Hematopoietic multipotent progenitor cell treated with erythropoietin and hydrocortisone succinate and interleukin-3 and kit ligand, for 15 days (in vitro differentiated cells): ENCODE data around the gene CCDC30.
"Not testable (repeated sequence)": the region's sequence is repeated elsewhere in the genome, so short reads cannot be mapped to it uniquely, and the experiment has no call there.

Experiments
- DNase-seq: peaks from one replicate; pipeline ENCODE4 v3.0.0-alpha.2; 2015; ENCODE audit warnings: low spot score

CCDC30 gene

DNA sequence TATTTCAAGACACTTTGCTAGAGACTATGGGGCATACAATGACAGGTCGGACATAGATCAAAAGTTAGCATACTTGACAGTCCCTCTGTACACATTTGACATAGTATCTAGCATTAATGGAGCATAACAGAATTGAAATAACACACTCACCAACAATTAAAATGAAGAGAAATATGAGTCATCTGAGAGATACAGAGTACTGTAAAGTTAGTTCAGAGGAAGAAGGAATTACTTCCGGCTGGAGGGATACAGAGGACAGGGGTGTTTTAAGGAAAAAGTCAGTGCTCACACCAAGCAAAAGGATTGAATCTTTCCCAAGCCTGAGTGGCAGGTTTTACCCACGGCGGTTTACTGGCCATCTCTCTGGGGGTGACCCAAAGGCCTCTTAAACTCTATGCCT lies 9.7 kb upstream of the CCDC30 start:
- DNase-seq: no peak

GRCh38 chr1:42454403-42454802 lies 8.7 kb upstream of the CCDC30 start:
- no peak for DNase-seq

- peak; percentile 86 for DNase-seq
These were observed 6.9 kb upstream of the CCDC30 start, which contains the start of the genes PPCS and ZMYND12 for GRCh38 chr1:42456010-42456753. PPCS (plus strand) TSS chr1:42456543; CDS start chr1:42456566, 23 bp downstream. ZMYND12 (minus strand) TSS chr1:42456022; CDS start chr1:42455997, 25 bp downstream.

DNA sequence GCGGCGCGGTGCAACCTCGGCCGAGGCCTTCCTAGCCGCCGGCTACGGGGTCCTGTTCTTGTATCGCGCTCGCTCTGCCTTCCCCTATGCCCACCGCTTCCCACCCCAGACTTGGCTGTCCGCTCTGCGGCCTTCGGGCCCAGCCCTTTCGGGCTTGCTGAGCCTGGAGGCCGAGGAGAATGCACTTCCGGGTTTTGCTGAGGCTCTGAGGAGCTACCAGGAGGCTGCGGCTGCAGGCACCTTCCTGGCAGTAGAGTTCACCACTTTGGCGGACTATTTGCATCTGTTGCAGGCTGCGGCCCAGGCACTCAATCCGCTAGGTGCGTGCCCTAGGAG lies 6.4 kb upstream of the CCDC30 start:
- DNase-seq: peak; percentile 55

GRCh38 chr1:42461196-42461595 lies 1.9 kb upstream of the CCDC30 start:
- no peak for DNase-seq

DNA sequence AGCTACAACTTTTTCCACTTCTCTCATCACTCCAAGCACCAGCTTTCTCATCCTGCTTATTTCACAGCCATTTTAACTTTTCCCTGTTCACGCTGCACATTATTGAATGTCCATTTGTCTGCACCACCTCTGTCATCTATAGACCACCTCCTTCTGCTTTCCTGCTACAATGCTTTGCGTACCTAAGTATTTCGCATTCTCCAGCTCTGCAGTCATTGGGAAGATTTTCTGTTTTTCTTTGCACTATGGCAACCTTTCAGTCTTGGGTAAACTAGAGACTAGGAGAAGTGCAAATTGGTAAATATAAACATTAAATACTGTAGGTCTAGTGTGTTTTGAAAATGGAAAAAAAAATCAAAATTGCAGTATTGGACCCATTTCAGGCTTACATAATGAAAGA lies 835 bp downstream of the CCDC30 start:
- no peak for DNase-seq

- DNase-seq: no peak
These were observed 2.9 kb downstream of the CCDC30 start for GRCh38 chr1:42466030-42466429.

DNA sequence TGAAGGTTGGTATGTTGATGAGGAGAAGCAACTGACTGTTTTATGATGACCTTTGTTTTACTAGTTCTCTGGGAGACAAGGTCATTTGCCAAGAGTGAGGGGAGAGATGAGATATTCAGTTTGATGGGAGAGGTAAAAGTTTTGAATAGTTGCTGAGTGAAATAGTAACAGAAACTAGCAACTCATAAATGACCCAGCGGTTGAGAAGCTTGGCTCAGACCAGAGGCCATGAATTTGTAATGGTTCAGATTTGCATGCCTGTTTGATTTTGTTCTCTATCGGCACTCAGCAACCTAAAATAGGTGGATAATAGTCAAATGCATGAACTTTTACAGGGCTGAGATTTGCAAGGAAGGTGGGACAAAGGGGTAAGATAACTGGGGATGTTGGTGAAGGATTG lies 6.6 kb downstream of the CCDC30 start:
- no peak for DNase-seq

- DNase-seq: no peak
These were observed 13.5 kb downstream of the CCDC30 start for GRCh38 chr1:42476605-42477004.

DNA sequence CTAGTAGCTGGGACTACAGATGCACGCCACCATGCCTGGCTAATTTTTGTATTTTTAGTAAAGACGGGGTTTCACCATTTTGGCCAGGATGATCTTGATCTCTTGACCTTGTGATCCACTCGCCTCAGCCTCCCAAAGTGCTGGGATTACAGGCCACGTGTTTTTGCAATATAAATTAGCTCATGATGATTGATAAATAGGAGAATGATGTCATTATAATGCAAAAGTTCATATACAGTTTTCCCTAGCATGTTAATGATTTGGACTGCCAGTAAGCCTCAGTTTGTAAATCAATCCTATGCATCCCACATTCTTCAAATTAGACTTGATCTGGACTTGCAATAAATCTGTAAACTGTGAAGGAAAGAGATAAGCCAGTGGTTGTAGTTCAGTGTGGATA lies 14.3 kb downstream of the CCDC30 start:
- DNase-seq: not testable (repeated sequence)

DNA sequence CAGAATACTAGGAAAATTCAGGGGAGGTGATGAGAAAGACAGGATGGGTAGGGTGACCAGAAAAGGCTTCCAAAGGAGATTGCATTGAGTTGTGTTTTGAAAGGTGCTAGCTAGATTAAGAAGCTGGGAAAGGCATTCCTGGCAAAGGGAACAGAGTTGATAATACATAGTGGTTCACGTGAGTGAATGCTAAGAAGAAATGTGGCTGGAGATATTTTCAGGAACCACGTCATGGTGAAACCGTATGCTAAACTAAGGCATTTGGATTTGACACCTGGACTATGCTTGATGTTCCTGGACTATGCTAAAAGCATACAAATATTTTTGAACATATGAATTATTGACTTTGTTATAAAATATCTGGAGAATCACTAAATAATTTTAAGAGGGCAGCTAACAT lies 14.7 kb downstream of the CCDC30 start:
- DNase-seq: no peak

GRCh38 chr1:42479621-42480020 lies 16.5 kb downstream of the CCDC30 start:
- no peak for DNase-seq

GRCh38 chr1:42480921-42481320 lies 17.8 kb downstream of the CCDC30 start:
- DNase-seq: no peak

DNA sequence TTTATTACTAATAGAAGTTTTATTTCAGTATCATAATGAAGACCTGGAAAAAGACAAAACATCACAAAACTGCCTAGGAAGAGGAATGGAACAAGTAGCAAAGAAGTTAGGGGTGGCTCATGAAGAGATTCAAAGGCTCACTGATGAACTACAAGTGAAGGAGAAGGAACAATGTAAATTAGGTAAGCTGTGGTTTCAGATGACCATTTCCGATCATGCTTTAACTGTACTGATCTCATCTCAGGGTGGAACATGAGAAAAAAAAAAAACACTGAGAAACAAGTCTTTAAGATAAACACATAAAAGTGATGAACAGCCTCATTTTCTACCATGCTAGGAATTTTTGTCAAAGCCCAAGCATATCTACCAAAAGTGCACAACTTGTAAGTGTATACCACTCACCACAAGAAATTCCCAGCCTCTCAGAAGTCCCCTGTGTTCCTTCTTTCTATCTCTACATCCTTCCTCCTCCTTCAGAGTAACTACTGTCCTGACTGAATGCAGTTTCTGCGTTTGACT lies 19.6 kb downstream of the CCDC30 start:
- no peak for DNase-seq

DNA sequence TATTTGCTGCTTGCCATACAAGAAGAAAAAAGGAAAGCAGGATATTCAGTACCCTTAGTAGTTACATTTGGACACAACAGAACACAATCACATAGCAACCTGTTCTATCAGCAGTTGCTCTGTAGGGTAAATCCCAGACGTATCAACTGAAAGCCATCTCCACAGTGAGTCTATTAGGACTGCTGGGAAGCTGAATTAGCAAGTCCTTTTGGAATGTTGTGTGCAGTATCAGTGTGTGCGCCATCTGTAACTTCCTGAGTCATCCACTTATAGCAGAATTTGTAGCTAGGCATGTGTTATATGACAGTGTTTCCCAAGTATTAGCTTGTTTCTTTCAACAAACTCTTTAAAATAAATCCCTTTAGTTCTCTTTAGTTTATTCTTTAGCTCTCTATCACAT lies 21.3 kb downstream of the CCDC30 start:
- DNase-seq: no peak

DNA sequence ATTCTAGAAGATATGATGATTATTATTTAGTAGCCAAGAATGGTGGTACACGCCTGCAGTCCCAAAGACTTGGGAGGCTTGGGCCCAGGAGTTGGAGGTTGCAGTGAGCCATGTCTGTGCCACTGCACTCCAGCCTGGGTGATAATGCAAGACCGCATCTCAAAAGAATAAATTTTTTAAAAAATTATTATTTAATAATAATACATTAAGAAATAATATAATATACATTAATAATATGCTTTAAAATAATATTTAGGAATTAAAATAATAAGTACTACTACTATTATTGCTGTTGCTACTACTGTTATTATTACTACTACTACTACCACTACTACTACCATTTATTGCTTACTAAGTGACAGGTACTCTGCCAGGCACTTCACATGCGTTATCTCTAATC lies 27.2 kb downstream of the CCDC30 start:
- DNase-seq: no peak

DNA sequence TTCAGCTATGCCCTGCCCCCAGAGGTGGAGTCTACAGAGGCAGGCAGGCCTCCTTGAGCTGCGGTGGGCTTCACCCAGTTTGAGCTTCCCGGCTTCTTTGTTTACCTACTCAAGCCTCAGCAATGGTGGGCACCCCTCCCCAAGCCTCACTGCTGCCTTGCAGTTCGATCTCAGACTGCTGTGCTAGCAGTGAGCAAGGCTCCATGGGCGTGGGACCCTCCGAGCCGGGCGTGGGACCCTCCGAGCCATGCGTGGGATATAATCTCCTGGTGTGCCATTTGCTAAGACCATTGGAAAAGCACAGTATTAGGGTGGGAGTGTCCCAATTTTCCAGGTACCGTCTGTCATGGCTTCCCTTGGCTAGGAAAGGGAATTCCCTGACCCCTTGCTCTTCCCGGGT lies 38.9 kb downstream of the CCDC30 start:
- not testable (repeated sequence) for DNase-seq

GRCh38 chr1:42504535-42505128 lies 41.5 kb downstream of the CCDC30 start:
- no peak for DNase-seq

DNA sequence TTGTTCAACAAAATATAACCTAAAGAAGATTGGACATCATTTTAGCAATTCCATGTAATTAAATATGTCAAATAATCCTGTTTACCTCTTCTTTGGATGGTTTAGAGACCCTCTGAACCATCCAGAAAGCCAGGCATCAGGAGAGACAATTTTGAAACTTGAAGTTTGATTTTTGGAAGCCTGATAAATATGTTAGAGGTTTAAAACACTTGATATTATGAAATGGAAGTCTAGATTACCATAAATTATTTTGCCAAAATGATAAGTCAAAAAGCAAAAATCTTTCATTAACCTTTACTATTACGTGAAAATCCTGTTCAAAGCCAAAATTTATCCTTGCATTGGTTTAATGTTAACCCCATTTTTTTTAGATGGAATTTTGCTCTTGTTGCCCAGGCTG lies 43.5 kb downstream of the CCDC30 start:
- DNase-seq: no peak

DNA sequence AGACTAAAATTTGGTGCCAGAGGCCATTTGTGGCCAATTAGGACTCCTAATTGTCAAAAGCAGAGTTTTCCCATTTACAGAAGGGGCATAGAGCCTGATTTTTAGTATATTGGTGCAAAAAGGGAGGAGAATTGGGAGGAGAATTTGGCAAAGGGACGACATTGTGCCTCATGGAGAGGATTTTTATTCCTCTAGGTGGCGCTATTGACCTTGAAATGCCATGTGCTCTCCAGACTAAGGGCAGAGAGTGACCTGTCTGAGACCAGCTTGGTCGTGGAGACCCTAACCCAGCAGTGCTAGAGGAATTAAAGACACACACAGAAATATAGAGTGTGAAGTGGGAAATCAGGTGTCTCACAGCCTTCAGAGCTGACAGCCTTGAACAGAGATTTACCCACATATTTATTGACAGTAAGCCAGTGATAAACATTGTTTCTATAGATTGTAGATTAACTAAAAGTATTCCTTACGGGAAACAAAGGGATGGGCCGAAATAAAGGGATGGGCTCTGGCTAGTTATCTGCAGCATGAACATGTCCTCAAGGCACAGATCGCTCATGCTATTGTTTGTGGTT lies 48.6 kb downstream of the CCDC30 start:
- DNase-seq: peak; percentile 67

DNA sequence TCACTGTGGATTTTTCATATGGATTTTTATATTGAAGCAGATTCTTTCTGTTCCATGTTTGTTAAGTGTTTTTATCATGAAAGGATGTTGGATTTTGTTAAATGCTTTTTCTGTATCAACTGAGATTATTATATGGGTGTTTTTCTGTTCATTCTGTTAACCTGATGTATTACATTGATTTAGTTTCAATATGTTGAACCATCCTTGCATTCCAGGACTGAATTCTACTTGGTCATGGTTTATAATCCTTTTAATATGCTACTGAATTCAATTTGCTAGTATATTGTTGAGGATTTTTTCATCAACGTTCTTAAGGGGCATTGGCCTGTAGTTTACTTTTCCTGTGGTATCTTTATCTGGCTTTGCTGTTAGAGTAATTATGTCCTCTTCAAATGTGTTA lies 55.8 kb downstream of the CCDC30 start:
- DNase-seq: no peak

DNA sequence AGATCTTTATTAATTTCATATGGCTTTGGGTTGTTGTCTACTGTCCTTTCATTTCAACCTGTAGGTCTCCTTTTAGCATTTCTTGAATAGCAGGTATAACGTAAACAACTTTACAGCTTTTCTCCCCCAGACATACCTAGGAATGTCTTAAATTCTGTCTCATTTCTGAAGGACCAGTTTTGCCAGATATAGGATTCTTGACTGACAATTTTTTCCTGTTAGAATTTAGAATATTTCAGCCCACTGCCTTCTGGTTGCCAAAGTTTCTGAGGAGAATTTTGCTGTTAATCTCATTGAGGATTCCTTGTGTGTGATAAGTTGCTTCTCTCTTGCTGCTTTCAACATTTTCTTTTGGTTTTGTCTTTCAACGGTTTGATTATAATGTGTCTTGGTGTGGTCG lies 60.1 kb downstream of the CCDC30 start:
- no peak for DNase-seq

DNA sequence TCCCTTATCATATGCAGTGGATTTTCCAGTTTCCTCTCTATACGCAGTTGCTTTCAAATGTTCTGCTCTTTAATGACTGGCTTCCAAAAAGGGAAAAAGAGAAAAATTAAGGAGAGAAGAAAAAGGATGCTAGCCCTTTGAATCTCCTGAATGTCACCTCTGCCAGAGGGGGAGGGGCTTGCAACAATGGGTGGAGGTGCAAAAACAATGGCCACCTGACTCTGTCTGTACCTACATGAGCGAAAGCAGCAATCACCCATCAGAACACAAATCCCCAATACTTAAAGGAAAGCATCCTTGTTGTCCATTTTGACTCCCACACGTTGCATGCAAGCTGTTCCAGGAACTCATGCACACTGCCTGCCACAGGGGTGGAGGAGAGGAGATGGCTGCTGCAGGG lies 61.2 kb downstream of the CCDC30 start:
- no peak for DNase-seq
